Neural cell (in vitro differentiated cells): Measurements from ENCODE around the gene MKX. TPM values are rescaled to one million over a fixed set of nuclear protein-coding genes. Genes with fewer than 3 reads are reported as not detected.

Experiments
- H2AFZ ChIP-seq: fragments of 200-600, 300-800 bp; sonication (generic), shearing (Covaris generic); 2 replicates; pipeline ENCODE4 v1.6.0; 2014; ENCODE audit warnings: low read depth, mild to moderate bottlenecking, antibody characterized with exemption, low read length, moderate library complexity
- H3F3A ChIP-seq: fragments of 200-600 bp; shearing (Covaris generic); 2 replicates; pipeline ENCODE4 v1.6.1; 2016; ENCODE audit warnings: mild to moderate bottlenecking, moderate library complexity, mixed read lengths, antibody characterized with exemption, low read length; ENCODE audit not compliant: insufficient read depth, poor library complexity, severe bottlenecking
- H3K27ac ChIP-seq: fragments of 200-600, 300-800 bp; sonication (generic), shearing (Covaris generic); 2 replicates; pipeline ENCODE4 v1.5.1; 2014; ENCODE audit warnings: mild to moderate bottlenecking, low read length, moderate library complexity
- H3K27me3 ChIP-seq: fragments of 300-800, 200-600 bp; sonication (generic), shearing (Covaris generic); 2 replicates; pipeline ENCODE4 v1.6.0; 2014; ENCODE audit warnings: mild to moderate bottlenecking, low read depth, low read length, moderate library complexity; ENCODE audit not compliant: insufficient read depth
- H3K36me3 ChIP-seq: fragments of 300-800, 200-600 bp; sonication (generic), shearing (Covaris generic); 2 replicates; pipeline ENCODE4 v1.5.1; 2014; ENCODE audit warnings: mild to moderate bottlenecking, antibody characterized with exemption, low read length, moderate library complexity; ENCODE audit not compliant: insufficient read depth
- H3K4me2 ChIP-seq: fragments of 300-800, 200-600 bp; sonication (generic), shearing (Covaris generic); 2 replicates; pipeline ENCODE4 v1.6.0; 2014; ENCODE audit warnings: mild to moderate bottlenecking, low read length
- H3K4me3 ChIP-seq: fragments of 300-800, 200-600 bp; sonication (generic), shearing (Covaris generic); 2 replicates; pipeline ENCODE4 v1.5.1; 2014; ENCODE audit warnings: mild to moderate bottlenecking, low read length, moderate library complexity
- H3K79me2 ChIP-seq: fragments of 200-600 bp; shearing (Covaris generic); replicated peaks from 2 replicates; pipeline ENCODE4 v1.6.0; 2014; ENCODE audit warnings: mild to moderate bottlenecking, low read length, moderate library complexity; ENCODE audit not compliant: insufficient read depth
- H3K9ac ChIP-seq: fragments of 300-800, 200-600 bp; sonication (generic), shearing (Covaris generic); 2 replicates; pipeline ENCODE4 v1.6.1; 2016; ENCODE audit warnings: mild to moderate bottlenecking, low read length, mixed read lengths
- H3K9me2 ChIP-seq: fragments of 200-600 bp; shearing (Covaris generic); 2 replicates; pipeline ENCODE4 v1.6.1; 2016; ENCODE audit warnings: mild to moderate bottlenecking, low read length, mixed read lengths; ENCODE audit not compliant: insufficient read depth
- H3K9me3 ChIP-seq: fragments of 200-600, 300-800 bp; sonication (generic), shearing (Covaris generic); 2 replicates; pipeline ENCODE4 v1.6.1; 2016; ENCODE audit warnings: mild to moderate bottlenecking, mixed run types, low read length, moderate library complexity, mixed read lengths
- H4K20me1 ChIP-seq: fragments of 200-600 bp; shearing (Covaris generic); 2 replicates; pipeline ENCODE4 v1.6.1; 2016; ENCODE audit warnings: mild to moderate bottlenecking, mixed run types; ENCODE audit not compliant: insufficient read depth
- EZH2 ChIP-seq: fragments of 200-600, 300-800 bp; shearing (Covaris generic), sonication (generic); IDR thresholded peaks from 2 replicates; pipeline ENCODE4 v1.6.1; 2014; ENCODE audit warnings: antibody characterized with exemption, low read length, borderline replicate concordance, mild to moderate bottlenecking; ENCODE audit not compliant: insufficient read depth, poor library complexity, severe bottlenecking
- POLR2AphosphoS5 ChIP-seq: IDR thresholded peaks from 2 replicates; pipeline ENCODE4 v1.6.1; 2012
- RAD21 ChIP-seq: fragments of 450-650 bp; conservative IDR thresholded peaks from 2 replicates; pipeline ENCODE4 v1.6.1; 2014; ENCODE audit warnings: antibody characterized with exemption, mild to moderate bottlenecking, moderate library complexity
- SMC3 ChIP-seq: fragments of 450-650 bp; conservative IDR thresholded peaks from 2 replicates; pipeline ENCODE4 v1.6.1; 2014; ENCODE audit warnings: antibody characterized with exemption, mild to moderate bottlenecking, moderate library complexity; ENCODE audit not compliant: poor library complexity
- TAF1 ChIP-seq: IDR thresholded peaks from 2 replicates; pipeline ENCODE4 v1.6.1; 2012; ENCODE audit warnings: low read depth
- polyA plus RNA-seq: library from polyadenylated mRNA; depleted of rRNA; stranded (reverse); fragments of >200 nt; gene quantifications from 2 replicates; pipeline ENCODE4 v1.2.3, GENCODE V29; 2014
- TF ChIP-seq, protein P1 (sequence below): IDR thresholded peaks from 2 replicates; pipeline ENCODE4 v1.6.1; 2012; ENCODE audit warnings: borderline replicate concordance

Gene MKX
- polyA plus RNA-seq, 1 donor from 2014 or later, result not detected

GRCh38 chr10:27747096-27747451 is 1.5 kb upstream of the MKX start:
- Histone ChIP-seq H3K79me2 (no peaks in the 10 kb centered on the region), H4K20me1 (no peaks in the 10 kb centered on the region), H3K9ac (no peak overlapping the region), H3K4me2 (no peak overlapping the region), H3K4me3 (no peak overlapping the region), H3K27me3 (peaks cover 85% of the 10 kb centered on the region), H3F3A (no peaks in the 10 kb centered on the region), H3K9me3 (no peaks in the 10 kb centered on the region), H3K9me2 (no peaks in the 10 kb centered on the region), H3K27ac (no peak overlapping the region), H3K36me3 (no peaks in the 10 kb centered on the region), H2AFZ (no peak overlapping the region)
- TF ChIP-seq, protein P1, sequence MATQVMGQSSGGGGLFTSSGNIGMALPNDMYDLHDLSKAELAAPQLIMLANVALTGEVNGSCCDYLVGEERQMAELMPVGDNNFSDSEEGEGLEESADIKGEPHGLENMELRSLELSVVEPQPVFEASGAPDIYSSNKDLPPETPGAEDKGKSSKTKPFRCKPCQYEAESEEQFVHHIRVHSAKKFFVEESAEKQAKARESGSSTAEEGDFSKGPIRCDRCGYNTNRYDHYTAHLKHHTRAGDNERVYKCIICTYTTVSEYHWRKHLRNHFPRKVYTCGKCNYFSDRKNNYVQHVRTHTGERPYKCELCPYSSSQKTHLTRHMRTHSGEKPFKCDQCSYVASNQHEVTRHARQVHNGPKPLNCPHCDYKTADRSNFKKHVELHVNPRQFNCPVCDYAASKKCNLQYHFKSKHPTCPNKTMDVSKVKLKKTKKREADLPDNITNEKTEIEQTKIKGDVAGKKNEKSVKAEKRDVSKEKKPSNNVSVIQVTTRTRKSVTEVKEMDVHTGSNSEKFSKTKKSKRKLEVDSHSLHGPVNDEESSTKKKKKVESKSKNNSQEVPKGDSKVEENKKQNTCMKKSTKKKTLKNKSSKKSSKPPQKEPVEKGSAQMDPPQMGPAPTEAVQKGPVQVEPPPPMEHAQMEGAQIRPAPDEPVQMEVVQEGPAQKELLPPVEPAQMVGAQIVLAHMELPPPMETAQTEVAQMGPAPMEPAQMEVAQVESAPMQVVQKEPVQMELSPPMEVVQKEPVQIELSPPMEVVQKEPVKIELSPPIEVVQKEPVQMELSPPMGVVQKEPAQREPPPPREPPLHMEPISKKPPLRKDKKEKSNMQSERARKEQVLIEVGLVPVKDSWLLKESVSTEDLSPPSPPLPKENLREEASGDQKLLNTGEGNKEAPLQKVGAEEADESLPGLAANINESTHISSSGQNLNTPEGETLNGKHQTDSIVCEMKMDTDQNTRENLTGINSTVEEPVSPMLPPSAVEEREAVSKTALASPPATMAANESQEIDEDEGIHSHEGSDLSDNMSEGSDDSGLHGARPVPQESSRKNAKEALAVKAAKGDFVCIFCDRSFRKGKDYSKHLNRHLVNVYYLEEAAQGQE, result no peak
- TF ChIP-seq POLR2AphosphoS5, result peak; percentile 19

GRCh38 chr10:27746397-27747095 is 927 bp upstream of the MKX start:
- Histone ChIP-seq H3F3A (no peaks in the 10 kb centered on the region), H4K20me1 (no peaks in the 10 kb centered on the region), H3K4me2 (peak overlapping the region; percentile 49), H3K9ac (no peak overlapping the region), H3K9me3 (no peaks in the 10 kb centered on the region), H2AFZ (no peak overlapping the region), H3K79me2 (no peaks in the 10 kb centered on the region), H3K9me2 (no peaks in the 10 kb centered on the region), H3K27ac (no peak overlapping the region), H3K4me3 (peak overlapping the region; percentile 78), H3K27me3 (peaks cover 90% of the 10 kb centered on the region), H3K36me3 (no peaks in the 10 kb centered on the region)
- TF ChIP-seq TAF1 (no peak), SMC3 (no peak), RAD21 (no peak), EZH2 (peak; percentile 16)

- Histone ChIP-seq H3K4me3 (peak overlapping the region; percentile 78), H4K20me1 (no peaks in the 10 kb centered on the region), H3K4me2 (peak overlapping the region; percentile 40), H3K9me3 (no peaks in the 10 kb centered on the region), H3F3A (no peaks in the 10 kb centered on the region), H3K79me2 (no peaks in the 10 kb centered on the region), H3K27ac (no peak overlapping the region), H3K36me3 (no peaks in the 10 kb centered on the region), H3K9me2 (no peaks in the 10 kb centered on the region), H2AFZ (no peak overlapping the region), H3K27me3 (peaks cover 100% of the 10 kb centered on the region), H3K9ac (peak overlapping the region; percentile 24)
- TF ChIP-seq POLR2AphosphoS5 (peak; percentile 14), RAD21 (no peak), EZH2 (no peak)
Measured at GRCh38 chr10:27744802-27745731, 552 bp downstream of the MKX start.
